Osteoblast (primary cell): ENCODE data around the gene GLIPR1. TPM values are rescaled to one million over a fixed set of nuclear protein-coding genes. Genes with fewer than 3 reads are reported as not detected.

ENCODE experiments used
- DNase-seq: peaks from one replicate; pipeline ENCODE4 v3.0.0; 2011; ENCODE audit warnings: low spot score, mixed read lengths; ENCODE audit not compliant: insufficient read length; ENCODE audit errors: missing footprints
- H2AFZ ChIP-seq: 2 replicates; pipeline ENCODE4 v1.6.0; 2011; ENCODE audit warnings: mild to moderate bottlenecking, low read length
- H3K27ac ChIP-seq: 2 replicates; pipeline ENCODE4 v1.5.1; 2011; ENCODE audit warnings: mild to moderate bottlenecking, low read depth, low read length, moderate library complexity
- H3K27me3 ChIP-seq: 2 replicates; pipeline ENCODE4 v1.6.0; 2012; ENCODE audit warnings: mild to moderate bottlenecking, control low read depth, inconsistent platforms, low read length, moderate library complexity; ENCODE audit not compliant: insufficient read depth
- H3K36me3 ChIP-seq: 2 replicates; pipeline ENCODE4 v1.5.1; 2011; ENCODE audit warnings: mild to moderate bottlenecking, low read length, control low read depth, moderate library complexity; ENCODE audit not compliant: insufficient read depth
- H3K4me1 ChIP-seq: 2 replicates; pipeline ENCODE4 v1.5.1; 2011; ENCODE audit warnings: mild to moderate bottlenecking, low read length, control low read depth, moderate library complexity; ENCODE audit not compliant: insufficient read depth
- H3K4me2 ChIP-seq: 2 replicates; pipeline ENCODE4 v1.6.0; 2011; ENCODE audit warnings: mild to moderate bottlenecking, low read length; ENCODE audit not compliant: insufficient read depth
- H3K4me3 ChIP-seq: fragments of 200-600 bp; sonication (generic); 3 replicates; pipeline ENCODE4 v1.5.1; 2012; ENCODE audit warnings: mild to moderate bottlenecking, low read length, inconsistent platforms; ENCODE audit not compliant: insufficient read depth
- H3K79me2 ChIP-seq: 2 replicates; pipeline ENCODE4 v1.6.0; 2012; ENCODE audit warnings: mild to moderate bottlenecking, low read length, control low read depth, inconsistent platforms; ENCODE audit not compliant: insufficient read depth
- H3K9me3 ChIP-seq: 2 replicates; pipeline ENCODE4 v1.5.1; 2011; ENCODE audit warnings: low read depth, low read length, control low read depth
- H4K20me1 ChIP-seq: 2 replicates; pipeline ENCODE4 v1.6.0; 2012; ENCODE audit warnings: mild to moderate bottlenecking, low read length, control low read depth; ENCODE audit not compliant: insufficient read depth
- total RNA-seq: library from RNA; depleted of rRNA; stranded (reverse); fragments of >200 nt; gene quantifications from 2 replicates; pipeline ENCODE4 v1.2.3, GENCODE V29; 2012
- TF ChIP-seq, protein P1 (sequence below): IDR thresholded peaks from 2 replicates; pipeline ENCODE4 v1.5.1; 2011; ENCODE audit warnings: mild to moderate bottlenecking, low read depth, low read length, moderate library complexity; ENCODE audit errors: extremely low read depth

The GLIPR1 gene
- total RNA-seq, 1 donor: 83.2 TPM

DNA sequence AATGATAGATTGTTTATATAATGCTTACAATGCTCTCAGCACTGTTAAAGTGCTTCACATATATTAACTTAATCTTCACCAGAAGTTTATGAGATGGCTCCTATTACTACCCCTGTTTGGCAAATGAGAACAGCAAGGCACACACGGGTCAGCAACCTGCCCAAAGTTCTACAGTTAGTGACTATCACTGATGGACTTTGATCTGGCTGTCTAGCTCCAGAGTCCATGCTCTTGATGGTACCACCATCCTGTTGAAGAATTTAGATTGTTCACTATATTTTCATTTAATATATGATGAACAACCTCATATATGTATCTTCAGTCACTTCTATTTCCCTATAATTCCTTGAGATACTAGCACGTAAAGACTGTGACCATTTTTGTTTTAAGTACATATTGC lies 10.6 kb downstream of the GLIPR1 start:
- Histone ChIP-seq H3K27me3 (no peaks in the 10 kb centered on the region), H4K20me1 (peaks cover 5% of the 10 kb centered on the region), H2AFZ (no peak overlapping the region), H3K27ac (no peak overlapping the region), H3K79me2 (peaks cover 80% of the 10 kb centered on the region), H3K4me1 (peaks cover 43% of the 10 kb centered on the region), H3K36me3 (peaks cover 89% of the 10 kb centered on the region), H3K4me3 (no peak overlapping the region), H3K9me3 (no peaks in the 10 kb centered on the region), H3K4me2 (no peak overlapping the region)
- no peak for DNase-seq
- TF ChIP-seq, protein P1, sequence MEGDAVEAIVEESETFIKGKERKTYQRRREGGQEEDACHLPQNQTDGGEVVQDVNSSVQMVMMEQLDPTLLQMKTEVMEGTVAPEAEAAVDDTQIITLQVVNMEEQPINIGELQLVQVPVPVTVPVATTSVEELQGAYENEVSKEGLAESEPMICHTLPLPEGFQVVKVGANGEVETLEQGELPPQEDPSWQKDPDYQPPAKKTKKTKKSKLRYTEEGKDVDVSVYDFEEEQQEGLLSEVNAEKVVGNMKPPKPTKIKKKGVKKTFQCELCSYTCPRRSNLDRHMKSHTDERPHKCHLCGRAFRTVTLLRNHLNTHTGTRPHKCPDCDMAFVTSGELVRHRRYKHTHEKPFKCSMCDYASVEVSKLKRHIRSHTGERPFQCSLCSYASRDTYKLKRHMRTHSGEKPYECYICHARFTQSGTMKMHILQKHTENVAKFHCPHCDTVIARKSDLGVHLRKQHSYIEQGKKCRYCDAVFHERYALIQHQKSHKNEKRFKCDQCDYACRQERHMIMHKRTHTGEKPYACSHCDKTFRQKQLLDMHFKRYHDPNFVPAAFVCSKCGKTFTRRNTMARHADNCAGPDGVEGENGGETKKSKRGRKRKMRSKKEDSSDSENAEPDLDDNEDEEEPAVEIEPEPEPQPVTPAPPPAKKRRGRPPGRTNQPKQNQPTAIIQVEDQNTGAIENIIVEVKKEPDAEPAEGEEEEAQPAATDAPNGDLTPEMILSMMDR: no peak

DNA sequence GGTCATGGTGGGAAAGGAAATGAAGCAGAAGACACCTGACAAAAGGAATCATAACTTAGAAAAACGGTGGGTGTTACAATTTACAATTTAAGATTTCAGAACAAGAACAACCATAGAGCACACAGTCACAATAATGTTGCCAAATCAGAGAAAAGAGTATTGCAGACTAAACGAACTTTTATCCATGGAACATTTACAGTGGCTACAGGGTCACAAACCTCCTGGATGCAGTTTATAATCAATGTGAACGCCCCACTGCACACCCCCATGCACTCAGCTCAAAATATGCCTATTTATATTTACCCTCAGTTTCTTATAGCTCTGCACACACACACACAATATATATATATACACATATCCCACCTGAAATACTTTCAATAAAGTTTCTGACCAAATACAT lies 22.9 kb downstream of the GLIPR1 start:
- Histone ChIP-seq H3K4me2 (no peak overlapping the region), H4K20me1 (no peaks in the 10 kb centered on the region), H3K79me2 (peaks cover 20% of the 10 kb centered on the region), H2AFZ (no peak overlapping the region), H3K9me3 (no peaks in the 10 kb centered on the region), H3K4me3 (no peak overlapping the region), H3K36me3 (peaks cover 80% of the 10 kb centered on the region), H3K27me3 (no peaks in the 10 kb centered on the region), H3K4me1 (peaks cover 11% of the 10 kb centered on the region), H3K27ac (no peak overlapping the region)
- TF ChIP-seq, protein P1: no peak
- DNase-seq: no peak

DNA sequence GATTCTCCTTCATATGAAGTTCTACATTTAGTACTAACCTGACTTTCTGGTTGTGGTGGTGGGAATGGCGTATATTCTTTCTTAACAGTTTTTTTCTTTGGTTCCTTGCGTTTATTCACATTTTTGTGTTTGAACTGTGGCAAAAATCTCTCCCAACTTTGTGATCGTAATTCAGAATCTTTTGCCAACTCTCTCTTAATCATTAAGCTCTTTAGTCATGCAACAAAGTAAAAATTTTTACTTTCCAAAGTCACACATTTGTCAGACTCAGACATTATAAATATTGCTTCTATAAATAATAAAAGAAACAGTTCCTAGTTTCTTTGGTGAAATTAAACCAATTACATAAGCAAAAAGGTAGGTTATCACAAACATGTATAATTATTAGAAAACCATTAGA lies 23.3 kb downstream of the GLIPR1 start:
- no peak overlapping the region for H3K4me3 ChIP-seq
- TF ChIP-seq, protein P1: no peak
- H3K9me3 ChIP-seq: no peaks in the 10 kb centered on the region
- H3K27me3 ChIP-seq: no peaks in the 10 kb centered on the region
- H3K36me3 ChIP-seq: peaks cover 76% of the 10 kb centered on the region
- DNase-seq: no peak
- peaks cover 24% of the 10 kb centered on the region for H3K79me2 ChIP-seq
- H3K27ac ChIP-seq: no peak overlapping the region
- no peak overlapping the region for H2AFZ ChIP-seq
- H3K4me2 ChIP-seq: no peak overlapping the region
- H4K20me1 ChIP-seq: no peaks in the 10 kb centered on the region
- H3K4me1 ChIP-seq: peaks cover 11% of the 10 kb centered on the region

DNA sequence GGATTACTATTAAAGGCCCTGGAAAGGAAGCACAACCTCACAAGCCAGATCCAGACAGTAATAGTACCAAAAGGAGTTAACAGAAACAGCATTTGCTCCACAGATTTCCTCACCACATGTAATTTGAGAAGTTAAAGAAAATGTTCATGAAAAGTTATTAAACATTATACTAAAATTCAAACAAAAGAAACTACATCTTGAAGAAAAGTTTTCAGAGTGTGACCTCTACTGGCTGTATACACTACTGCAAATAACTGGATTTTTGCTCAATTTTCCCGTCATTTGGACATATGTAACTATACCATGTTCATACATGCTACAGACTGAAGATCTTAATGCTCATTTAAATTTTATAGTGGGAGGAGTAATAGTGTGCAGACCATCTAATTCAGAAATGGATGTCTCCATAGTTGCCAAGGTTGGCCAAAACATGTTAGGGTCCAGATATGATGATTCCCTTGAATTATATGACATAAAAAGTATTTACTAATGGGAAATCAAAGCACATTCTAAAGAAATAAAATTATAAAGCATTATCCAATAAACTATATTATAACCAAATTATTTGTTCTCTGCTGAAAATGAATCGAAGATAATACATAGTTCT lies 25.3 kb downstream of the GLIPR1 start:
- Histone ChIP-seq H2AFZ (no peak overlapping the region), H3K4me3 (no peak overlapping the region), H3K4me2 (no peak overlapping the region), H3K4me1 (peaks cover 20% of the 10 kb centered on the region), H3K36me3 (peaks cover 57% of the 10 kb centered on the region), H4K20me1 (no peaks in the 10 kb centered on the region), H3K9me3 (no peaks in the 10 kb centered on the region), H3K27me3 (no peaks in the 10 kb centered on the region), H3K79me2 (peaks cover 43% of the 10 kb centered on the region), H3K27ac (no peak overlapping the region)
- TF ChIP-seq, protein P1: peak; percentile 73
- peak; percentile 46 for DNase-seq
